Peyer's patch (tissue), 4 donors: Measurements from ENCODE around the gene COL6A1. TPM values are rescaled to one million over a fixed set of nuclear protein-coding genes. Genes with fewer than 3 reads are reported as not detected.
A peak's percentile ranks its signal among the peaks of the same experiment; 100 is the strongest.

Source experiments
- DNase-seq, 3 donors: peaks; one replicate each; pipeline ENCODE4 v3.0.0-alpha.2; 2017 to 2019
- H3K27ac ChIP-seq, 4 donors: fragments of 200-600 bp; sonication (generic); one replicate each; pipeline ENCODE4 v1.5.1; 2016 to 2019
- H3K27me3 ChIP-seq, 2 donors: fragments of 200-600 bp; sonication (generic); one replicate each; pipeline ENCODE4 v1.5.1; 2019
- H3K36me3 ChIP-seq, 3 donors: fragments of 200-600 bp; sonication (generic); one replicate each; pipeline ENCODE4 v1.5.1; 2016 to 2019
- H3K4me1 ChIP-seq, 4 donors: fragments of 200-600 bp; sonication (generic); one replicate each; pipeline ENCODE4 v1.5.1; 2016 to 2019
- H3K4me3 ChIP-seq, 4 donors: fragments of 200-600 bp; sonication (generic); 1 replicate in 3 of 4; 2 replicates in 1 of 4; pipeline ENCODE4 v1.5.1; 2016 to 2019; ENCODE audit warnings: mild to moderate bottlenecking in 1 of 4
- H3K9me3 ChIP-seq, 4 donors: fragments of 200-600 bp; sonication (generic); one replicate each; pipeline ENCODE4 v1.5.1; 2016 to 2019; ENCODE audit warnings: mild to moderate bottlenecking in 1 of 4
- POLR2A ChIP-seq, 2 donors: fragments of 450-650 bp; IDR thresholded peaks; one replicate each; pipeline ENCODE4 v1.5.1; 2017; ENCODE audit warnings: antibody characterized with exemption in 2 of 2, mild to moderate bottlenecking in 2 of 2, moderate library complexity in 2 of 2
- total RNA-seq, 4 donors: library from RNA; depleted of rRNA; stranded (reverse); fragments of >200 nt; gene quantifications; one replicate each; pipeline ENCODE4 v1.1.0, GENCODE V29; 2016
- TF ChIP-seq, protein P1 (sequence below), 6 experiments: fragments of 450-650 bp in 4 of 6; fragments of 200-600 bp in 2 of 6; sonication (generic) in 1 of 6; IDR thresholded peaks; one replicate each; pipeline ENCODE4 v1.5.1; 2017 to 2019; ENCODE audit warnings: antibody characterized with exemption in 6 of 6, mild to moderate bottlenecking in 3 of 6, moderate library complexity in 1 of 6

COL6A1 gene
- total RNA-seq, 4 donors from 2014 or later, result 37.7 to 458 (median 161) TPM

GRCh38 chr21:45993210-45994085, 11.9 kb downstream of the COL6A1 start:
- DNase-seq, result peak in 2 of 3 donors; percentile 11 to 39
- Histone ChIP-seq H3K4me1 (no peaks in the 10 kb centered on the region), H3K27me3 (no peaks in the 10 kb centered on the region), H3K36me3 (peaks cover 0 to 7% (median 0%) of the 10 kb centered on the region in 3 donors), H3K27ac (peak overlapping the region in 3 of 4 donors; percentile 10 to 39 (median 25)), H3K9me3 (no peaks in the 10 kb centered on the region), H3K4me3 (no peak overlapping the region)
- TF ChIP-seq POLR2A (IDR thresholded peaks at IDR 0.05), result no peak
- TF ChIP-seq, protein P1, sequence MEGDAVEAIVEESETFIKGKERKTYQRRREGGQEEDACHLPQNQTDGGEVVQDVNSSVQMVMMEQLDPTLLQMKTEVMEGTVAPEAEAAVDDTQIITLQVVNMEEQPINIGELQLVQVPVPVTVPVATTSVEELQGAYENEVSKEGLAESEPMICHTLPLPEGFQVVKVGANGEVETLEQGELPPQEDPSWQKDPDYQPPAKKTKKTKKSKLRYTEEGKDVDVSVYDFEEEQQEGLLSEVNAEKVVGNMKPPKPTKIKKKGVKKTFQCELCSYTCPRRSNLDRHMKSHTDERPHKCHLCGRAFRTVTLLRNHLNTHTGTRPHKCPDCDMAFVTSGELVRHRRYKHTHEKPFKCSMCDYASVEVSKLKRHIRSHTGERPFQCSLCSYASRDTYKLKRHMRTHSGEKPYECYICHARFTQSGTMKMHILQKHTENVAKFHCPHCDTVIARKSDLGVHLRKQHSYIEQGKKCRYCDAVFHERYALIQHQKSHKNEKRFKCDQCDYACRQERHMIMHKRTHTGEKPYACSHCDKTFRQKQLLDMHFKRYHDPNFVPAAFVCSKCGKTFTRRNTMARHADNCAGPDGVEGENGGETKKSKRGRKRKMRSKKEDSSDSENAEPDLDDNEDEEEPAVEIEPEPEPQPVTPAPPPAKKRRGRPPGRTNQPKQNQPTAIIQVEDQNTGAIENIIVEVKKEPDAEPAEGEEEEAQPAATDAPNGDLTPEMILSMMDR (IDR thresholded peaks at IDR 0.05), result no peak

DNA sequence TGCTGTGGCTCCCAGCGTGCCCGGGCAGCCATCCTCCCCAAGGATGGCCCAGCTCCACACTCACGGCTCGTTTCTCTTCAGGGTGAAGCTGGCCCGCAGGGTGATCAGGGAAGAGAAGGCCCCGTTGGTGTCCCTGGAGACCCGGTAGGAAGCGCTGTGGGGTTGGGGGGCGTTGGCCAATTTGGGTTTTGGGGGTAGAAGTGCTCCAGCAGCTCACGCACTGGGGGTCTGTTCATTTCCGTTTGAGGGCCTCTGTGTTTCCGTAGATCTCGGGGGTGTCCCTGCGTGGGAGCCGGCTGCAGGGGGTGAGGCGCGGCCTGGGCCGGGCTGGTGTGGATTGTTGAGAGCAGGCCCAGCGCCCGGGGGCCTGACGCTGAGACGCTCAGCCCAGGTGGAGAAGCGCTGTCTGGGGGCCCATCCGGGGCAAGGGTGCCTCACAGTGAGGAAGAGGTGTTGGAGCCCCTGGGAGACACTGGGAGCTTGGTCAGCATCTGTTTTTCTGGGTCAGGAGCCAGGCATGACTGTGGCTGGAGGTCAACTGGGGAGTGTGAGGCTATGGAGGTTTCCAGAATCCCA, 12.6 kb downstream of the COL6A1 start:
- Histone ChIP-seq H3K27ac (peak overlapping the region in 2 of 4 donors; percentile 25 to 31), H3K36me3 (peaks cover 0 to 7% (median 0%) of the 10 kb centered on the region in 3 donors), H3K4me1 (no peaks in the 10 kb centered on the region), H3K27me3 (no peaks in the 10 kb centered on the region), H3K4me3 (no peak overlapping the region), H3K9me3 (no peaks in the 10 kb centered on the region)
- no peak for TF ChIP-seq POLR2A (IDR thresholded peaks at IDR 0.05)
- TF ChIP-seq, protein P1 (IDR thresholded peaks at IDR 0.05), result no peak
- DNase-seq, result peak; percentile 7 to 43 (median 42)

- TF ChIP-seq, protein P1 (IDR thresholded peaks at IDR 0.05), result no peak
- no peak for TF ChIP-seq POLR2A (IDR thresholded peaks at IDR 0.05)
- Histone ChIP-seq H3K9me3 (no peaks in the 10 kb centered on the region), H3K36me3 (peaks cover 0 to 7% (median 0%) of the 10 kb centered on the region in 3 donors), H3K4me3 (no peak overlapping the region), H3K27ac (peak overlapping the region in 1 of 4 donors; percentile 17), H3K27me3 (no peaks in the 10 kb centered on the region), H3K4me1 (no peaks in the 10 kb centered on the region)
- peak; percentile 12 to 39 (median 19) for DNase-seq
Measured at GRCh38 chr21:45994759-45995685, 13.5 kb downstream of the COL6A1 start.

DNA sequence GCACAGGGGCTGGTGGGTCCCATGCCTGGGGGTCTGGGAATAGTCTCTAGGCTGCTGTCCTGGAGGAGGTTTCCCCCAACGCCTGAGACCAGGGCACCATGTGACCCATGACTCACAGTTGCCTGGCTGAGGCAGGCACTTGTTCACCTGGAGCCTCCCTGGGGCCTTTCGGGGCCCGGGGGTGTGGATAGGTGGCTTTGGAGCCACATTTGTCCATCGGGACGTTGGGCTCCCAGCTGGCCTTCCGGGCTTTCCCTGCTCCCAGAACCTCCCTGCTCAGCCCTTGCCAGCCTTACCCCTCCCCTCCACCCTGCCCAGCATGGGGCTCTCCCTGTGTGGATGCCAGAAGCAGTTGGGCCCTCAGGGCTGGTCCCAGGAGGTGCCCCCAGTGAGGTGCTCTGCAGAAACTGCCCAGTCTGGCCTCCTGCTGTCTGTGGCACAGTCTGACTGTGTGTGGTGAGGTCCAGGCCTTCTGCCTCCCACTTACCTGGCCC, 14.2 kb downstream of the COL6A1 start:
- Histone ChIP-seq H3K4me1 (no peaks in the 10 kb centered on the region), H3K4me3 (no peak overlapping the region), H3K9me3 (no peaks in the 10 kb centered on the region), H3K27ac (peak overlapping the region in 1 of 4 donors; percentile 17), H3K27me3 (no peaks in the 10 kb centered on the region), H3K36me3 (peaks cover 0 to 7% (median 0%) of the 10 kb centered on the region in 3 donors)
- TF ChIP-seq, protein P1 (IDR thresholded peaks at IDR 0.05), result no peak
- no peak for TF ChIP-seq POLR2A (IDR thresholded peaks at IDR 0.05)
- DNase-seq, result peak in 2 of 3 donors; percentile 11 to 39
